ES-I3 (cell line): ENCODE data around the gene ARID5A.

Source experiments
- H3K36me3 ChIP-seq: 2 replicates; pipeline ENCODE4 v1.6.1; 2013; ENCODE audit warnings: mild to moderate bottlenecking, low read length, control low read depth, moderate library complexity; ENCODE audit not compliant: insufficient read depth
- H3K4me1 ChIP-seq: 2 replicates; pipeline ENCODE4 v1.6.1; 2013; ENCODE audit warnings: mild to moderate bottlenecking, control low read depth, low read length; ENCODE audit not compliant: insufficient read depth
- H3K9ac ChIP-seq: 2 replicates; pipeline ENCODE4 v1.6.1; 2013; ENCODE audit warnings: low read depth, mild to moderate bottlenecking, low read length, moderate library complexity
- H3K9me3 ChIP-seq: 2 replicates; pipeline ENCODE4 v1.6.1; 2013; ENCODE audit warnings: mild to moderate bottlenecking, low read length, moderate library complexity; ENCODE audit not compliant: control insufficient read depth, insufficient read depth

The ARID5A gene

DNA sequence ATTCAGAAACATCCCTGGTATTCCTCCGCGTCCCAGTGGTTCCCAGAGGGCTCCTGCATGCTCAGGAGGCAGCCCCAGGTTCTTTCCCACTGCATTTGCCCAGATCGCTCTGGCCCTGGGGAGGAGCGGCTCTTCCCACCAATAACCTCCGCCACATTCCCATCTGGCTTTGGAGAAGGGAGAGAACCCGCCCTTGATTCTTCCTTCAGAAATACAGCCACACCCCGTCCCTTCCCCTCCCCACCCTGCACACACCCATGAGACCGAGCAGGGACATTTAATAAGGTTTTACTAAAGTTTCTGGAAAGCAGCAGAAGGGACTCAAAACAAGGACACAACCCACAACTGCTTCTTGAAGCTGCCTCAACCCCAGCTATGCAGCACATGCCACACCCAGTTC, 21.9 kb downstream of the ARID5A start:
- Histone ChIP-seq H3K4me1 (peaks cover 3% of the 10 kb centered on the region), H3K9ac (no peak overlapping the region), H3K36me3 (no peaks in the 10 kb centered on the region), H3K9me3 (no peaks in the 10 kb centered on the region)

DNA sequence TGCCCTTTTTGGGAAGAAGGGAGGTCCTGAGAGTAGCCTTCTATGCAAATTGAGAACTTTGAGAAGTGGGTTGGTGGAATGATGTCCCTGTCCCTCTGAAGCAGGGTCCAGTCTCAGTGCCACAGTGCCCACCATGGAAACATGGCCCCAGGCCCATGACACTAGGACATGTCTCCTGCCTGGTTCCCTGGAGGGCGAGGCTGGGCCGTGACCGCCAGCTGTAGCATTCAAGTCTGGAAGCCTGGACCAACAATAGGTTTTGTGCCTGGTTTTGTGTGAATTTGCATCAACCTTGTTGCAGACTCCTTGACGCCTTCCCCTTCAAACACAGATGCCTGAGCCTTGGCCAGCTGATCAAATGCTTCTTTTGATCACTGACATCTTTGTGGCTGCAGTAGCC, 27.5 kb downstream of the ARID5A start:
- H3K9me3 ChIP-seq: no peaks in the 10 kb centered on the region
- H3K36me3 ChIP-seq: no peaks in the 10 kb centered on the region
- H3K4me1 ChIP-seq: peaks cover 4% of the 10 kb centered on the region; the same call in 1 of the 2 replicates
- no peak overlapping the region for H3K9ac ChIP-seq

DNA sequence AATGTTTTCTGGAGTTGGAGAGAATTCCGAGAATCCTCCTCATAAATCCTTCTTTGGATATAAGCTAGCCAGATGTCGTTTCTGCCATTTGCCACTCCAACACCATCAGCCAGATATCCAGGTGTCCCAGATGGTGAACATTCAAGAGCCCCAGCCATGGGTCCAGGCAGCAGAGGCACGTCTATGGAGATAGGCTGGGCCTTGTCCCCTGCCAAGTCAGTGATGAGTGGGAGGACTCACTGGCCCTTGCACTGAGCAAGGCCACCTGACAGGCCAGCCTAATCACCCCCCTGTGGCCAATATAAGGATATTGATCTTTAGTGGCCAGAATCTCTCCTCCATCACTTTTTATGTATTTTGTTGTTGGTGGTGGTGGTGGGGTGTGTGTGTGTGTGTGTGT, 28.0 kb downstream of the ARID5A start:
- Histone ChIP-seq H3K9me3 (no peaks in the 10 kb centered on the region), H3K36me3 (no peaks in the 10 kb centered on the region), H3K4me1 (peaks cover 4% of the 10 kb centered on the region; the same call in 1 of the 2 replicates), H3K9ac (no peak overlapping the region)

GRCh38 chr2:96565111-96565510, 28.6 kb downstream of the ARID5A start:
- Histone ChIP-seq H3K9me3 (no peaks in the 10 kb centered on the region), H3K36me3 (no peaks in the 10 kb centered on the region), H3K4me1 (peaks cover 4% of the 10 kb centered on the region; the same call in 1 of the 2 replicates), H3K9ac (no peak overlapping the region)

DNA sequence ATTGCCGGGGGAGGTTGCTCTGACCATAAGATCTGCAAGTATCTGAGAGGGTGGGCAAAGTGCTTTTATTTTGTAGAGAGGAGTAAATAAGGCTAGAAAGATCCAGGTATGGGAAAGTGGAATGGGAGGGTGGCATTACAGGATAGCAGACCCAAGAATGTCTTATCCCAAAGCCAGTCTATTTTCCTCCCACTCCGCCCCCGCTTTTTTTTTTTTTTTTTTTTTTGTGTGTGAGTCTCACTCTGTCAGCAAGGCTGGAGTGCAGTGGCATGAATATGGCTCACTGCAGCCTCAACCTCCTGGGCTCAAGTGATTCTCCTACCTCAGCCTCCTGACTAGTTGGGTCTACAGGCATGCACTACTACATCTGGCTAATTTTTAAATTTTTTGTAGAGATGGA, 31.5 kb downstream of the ARID5A start:
- no peaks in the 10 kb centered on the region for H3K36me3 ChIP-seq
- H3K4me1 ChIP-seq: peaks cover 4% of the 10 kb centered on the region; the same call in 1 of the 2 replicates
- H3K9ac ChIP-seq: no peak overlapping the region
- H3K9me3 ChIP-seq: no peaks in the 10 kb centered on the region

DNA sequence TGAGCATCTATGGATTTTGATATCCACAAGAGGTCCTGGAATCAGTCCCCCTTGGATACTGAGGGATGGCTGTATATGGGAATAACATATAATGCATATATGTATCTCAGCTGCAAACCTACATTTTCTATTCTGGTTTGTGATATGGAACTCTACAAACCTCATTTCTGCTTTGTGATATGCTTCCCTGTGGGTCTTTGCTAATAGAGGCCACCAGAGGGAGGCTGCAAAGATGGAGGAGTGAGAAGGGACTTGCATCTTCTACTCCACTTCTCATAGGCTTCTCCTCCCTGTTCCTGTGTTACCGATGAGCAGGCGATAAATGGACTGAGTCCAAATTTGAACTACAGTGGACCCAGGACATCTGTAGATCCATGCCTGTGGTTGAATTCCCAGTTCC, 37.8 kb downstream of the ARID5A start:
- Histone ChIP-seq H3K36me3 (no peaks in the 10 kb centered on the region), H3K9ac (no peak overlapping the region), H3K9me3 (no peaks in the 10 kb centered on the region), H3K4me1 (no peaks in the 10 kb centered on the region)

DNA sequence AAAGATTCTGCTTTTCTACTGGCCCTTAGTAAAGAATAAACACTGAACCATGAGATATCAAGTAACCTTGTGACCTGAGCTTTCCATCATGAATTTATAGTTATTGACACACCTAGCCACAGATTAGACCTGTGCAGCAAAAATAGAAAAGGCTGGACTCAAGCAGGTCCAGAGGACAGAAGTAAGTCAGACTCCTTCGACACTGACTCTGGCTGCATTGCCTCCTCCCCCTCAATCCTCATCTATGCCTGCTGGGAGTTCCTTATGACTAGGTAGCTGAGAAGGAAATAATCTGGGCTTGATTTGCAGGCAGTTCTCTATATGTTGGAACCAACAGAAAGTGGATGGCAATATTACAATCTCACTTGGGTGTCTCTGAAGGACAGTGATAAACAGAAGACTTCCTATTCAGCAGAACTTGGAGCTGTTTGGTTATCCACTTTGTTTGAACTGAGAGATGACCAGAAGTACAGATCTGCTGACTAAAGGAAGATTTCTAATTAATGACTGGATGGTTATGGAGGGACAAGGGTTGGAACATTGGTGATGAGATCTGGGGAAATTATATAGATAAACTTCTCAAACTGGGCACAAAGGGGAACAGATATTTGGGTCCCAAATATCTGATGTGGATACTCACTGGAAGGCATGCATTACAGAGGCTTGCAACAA, 39.4 kb downstream of the ARID5A start:
- Histone ChIP-seq H3K36me3 (no peaks in the 10 kb centered on the region), H3K9ac (no peak overlapping the region), H3K4me1 (no peaks in the 10 kb centered on the region), H3K9me3 (no peaks in the 10 kb centered on the region)

DNA sequence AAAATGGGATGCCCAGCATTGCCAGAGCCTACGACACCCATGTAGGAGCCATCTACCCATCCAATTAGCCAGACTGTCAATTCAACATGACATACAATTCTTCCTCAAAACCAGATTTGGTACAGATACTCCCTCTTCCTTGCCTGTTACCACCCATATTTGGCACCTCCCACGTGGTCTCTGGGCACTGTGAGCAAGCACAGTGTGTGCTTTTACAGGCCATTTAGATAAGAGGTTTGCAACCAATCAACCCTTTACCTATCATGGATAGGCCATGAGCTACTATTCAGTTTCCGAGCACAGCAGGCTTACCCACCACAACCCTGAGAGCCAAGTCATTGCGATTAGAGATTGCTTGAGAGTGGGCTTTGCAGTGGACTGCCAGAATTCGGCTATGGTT, 40.9 kb downstream of the ARID5A start:
- Histone ChIP-seq H3K36me3 (no peaks in the 10 kb centered on the region), H3K9ac (no peak overlapping the region), H3K9me3 (no peaks in the 10 kb centered on the region), H3K4me1 (no peaks in the 10 kb centered on the region)

GRCh38 chr2:96578731-96579130, 42.2 kb downstream of the ARID5A start:
- no peaks in the 10 kb centered on the region for H3K36me3 ChIP-seq
- H3K9ac ChIP-seq: no peak overlapping the region
- H3K4me1 ChIP-seq: no peaks in the 10 kb centered on the region
- H3K9me3 ChIP-seq: no peaks in the 10 kb centered on the region

GRCh38 chr2:96579422-96579821, 42.9 kb downstream of the ARID5A start:
- H3K36me3 ChIP-seq: no peaks in the 10 kb centered on the region
- no peak overlapping the region for H3K9ac ChIP-seq
- no peaks in the 10 kb centered on the region for H3K4me1 ChIP-seq
- no peaks in the 10 kb centered on the region for H3K9me3 ChIP-seq

DNA sequence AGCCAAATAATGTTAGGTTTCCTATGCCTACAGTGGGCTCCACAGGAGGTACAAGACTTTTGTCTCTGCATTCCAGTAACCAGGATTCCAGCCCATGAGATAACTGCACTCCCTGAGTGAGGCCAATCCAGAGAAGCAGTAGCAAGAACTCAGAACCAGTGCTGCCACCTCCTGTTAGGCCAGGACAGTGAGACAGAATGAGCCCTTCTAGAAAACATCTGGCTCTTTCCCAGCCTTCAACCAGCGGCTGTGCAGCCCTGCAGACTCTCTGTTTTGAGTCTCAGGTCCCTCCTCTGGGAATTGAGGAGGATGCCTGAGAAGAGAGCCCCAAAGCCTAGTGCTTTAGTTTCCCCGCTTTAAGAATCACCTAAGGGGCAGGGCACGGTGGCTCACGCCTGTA, 44.2 kb downstream of the ARID5A start:
- Histone ChIP-seq H3K9me3 (no peaks in the 10 kb centered on the region), H3K36me3 (no peaks in the 10 kb centered on the region), H3K9ac (no peak overlapping the region), H3K4me1 (no peaks in the 10 kb centered on the region)

DNA sequence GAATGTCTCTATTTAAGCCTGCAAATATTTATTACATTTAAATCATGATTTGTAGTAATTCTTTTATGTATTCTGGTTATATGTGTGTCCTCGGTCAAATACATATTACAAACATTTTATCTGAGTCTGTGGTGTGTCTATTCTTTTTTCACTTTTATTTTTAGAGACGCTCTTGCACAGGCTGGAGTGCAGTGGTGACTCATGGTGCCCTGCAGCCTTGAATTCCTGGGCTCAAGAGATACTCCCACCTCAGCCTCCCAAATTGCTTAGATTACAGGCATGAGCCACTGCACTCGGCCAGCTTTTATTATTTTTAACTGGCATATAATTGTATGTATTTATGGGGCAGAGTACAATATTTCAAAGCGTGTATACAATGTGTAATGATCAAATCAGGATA, 47.5 kb downstream of the ARID5A start:
- no peaks in the 10 kb centered on the region for H3K9me3 ChIP-seq
- H3K9ac ChIP-seq: no peak overlapping the region
- H3K4me1 ChIP-seq: peaks cover 8% of the 10 kb centered on the region; the same call in 1 of the 2 replicates
- H3K36me3 ChIP-seq: no peaks in the 10 kb centered on the region

- Histone ChIP-seq H3K36me3 (peaks cover under 1% of the 10 kb centered on the region; the same call in 1 of the 2 replicates), H3K9me3 (no peaks in the 10 kb centered on the region), H3K9ac (no peak overlapping the region), H3K4me1 (peaks cover 8% of the 10 kb centered on the region; the same call in 1 of the 2 replicates)
These were observed 51.3 kb downstream of the ARID5A start for GRCh38 chr2:96587843-96588242.

GRCh38 chr2:96591054-96591453, 54.5 kb downstream of the ARID5A start:
- H3K9ac ChIP-seq: no peak overlapping the region
- H3K9me3 ChIP-seq: no peaks in the 10 kb centered on the region
- H3K4me1 ChIP-seq: peaks cover 8% of the 10 kb centered on the region; the same call in 1 of the 2 replicates
- H3K36me3 ChIP-seq: peaks cover 10% of the 10 kb centered on the region

DNA sequence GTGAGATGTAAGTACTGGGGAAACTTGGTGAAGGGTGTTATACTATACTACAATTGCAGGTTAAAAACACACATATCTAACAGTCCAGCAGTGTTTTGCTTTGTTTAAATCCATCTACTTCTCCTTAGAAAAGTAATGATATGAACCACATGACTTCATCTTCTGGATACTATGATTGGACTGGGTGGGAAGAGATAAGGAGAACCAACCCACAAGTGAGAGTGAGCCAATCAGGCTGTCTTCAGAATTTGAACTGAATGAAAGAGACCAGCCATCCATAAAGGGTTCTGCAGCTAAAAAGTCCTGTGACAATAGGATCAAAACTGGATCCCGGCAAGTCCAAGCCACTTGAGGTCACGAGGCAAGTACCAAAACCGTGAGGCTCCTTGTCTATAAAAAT, 54.9 kb downstream of the ARID5A start:
- peaks cover 8% of the 10 kb centered on the region; the same call in 1 of the 2 replicates for H3K4me1 ChIP-seq
- no peaks in the 10 kb centered on the region for H3K9me3 ChIP-seq
- H3K9ac ChIP-seq: no peak overlapping the region
- peaks cover 10% of the 10 kb centered on the region for H3K36me3 ChIP-seq
